DND-41 (cell line): ENCODE measurements around the gene SRSF9.

Experiments used
- ATAC-seq: fragments of 200-7000 bp; cut with Tn5 transposase; 3 replicates; pipeline ENCODE4 v1.9.1; 2021; ENCODE audit warnings: low read depth; ENCODE audit not compliant: insufficient read depth
- DNase-seq: peaks from one replicate; pipeline ENCODE4 v3.0.0-alpha.2; 2020
- H2AFZ ChIP-seq: 2 replicates; pipeline ENCODE4 v1.6.0; 2012; ENCODE audit warnings: low read depth, low read length
- H3K27ac ChIP-seq: 2 replicates; pipeline ENCODE4 v1.5.1; 2012; ENCODE audit warnings: low read length, inconsistent platforms
- H3K27me3 ChIP-seq: fragments of 200-600 bp; sonication (generic); 2 replicates; pipeline ENCODE4 v1.6.0; 2012; ENCODE audit warnings: low read length, mild to moderate bottlenecking, inconsistent platforms; ENCODE audit not compliant: insufficient read depth, poor library complexity
- H3K36me3 ChIP-seq: 2 replicates; pipeline ENCODE4 v1.5.1; 2012; ENCODE audit warnings: low read length, inconsistent platforms; ENCODE audit not compliant: insufficient read depth
- H3K4me1 ChIP-seq: 2 replicates; pipeline ENCODE4 v1.5.1; 2012; ENCODE audit warnings: mild to moderate bottlenecking, low read length; ENCODE audit not compliant: insufficient read depth
- H3K4me2 ChIP-seq: 2 replicates; pipeline ENCODE4 v1.6.0; 2012; ENCODE audit warnings: mild to moderate bottlenecking, moderate library complexity, low read length, inconsistent platforms; ENCODE audit not compliant: insufficient read depth
- H3K4me3 ChIP-seq, 2 experiments: fragments of 200-600 bp in 1 of 2; shearing (Covaris generic) in 1 of 2; 2 replicates each; pipeline ENCODE4 v1.5.1; 2012 to 2016; ENCODE audit warnings: inconsistent platforms in 2 of 2, low read length in 2 of 2, mild to moderate bottlenecking in 2 of 2, low read depth in 1 of 2, moderate library complexity in 1 of 2
- H3K79me2 ChIP-seq: 2 replicates; pipeline ENCODE4 v1.6.0; 2012; ENCODE audit warnings: low read length, inconsistent platforms; ENCODE audit not compliant: insufficient read depth
- H3K9ac ChIP-seq: 2 replicates; pipeline ENCODE4 v1.6.0; 2012; ENCODE audit warnings: low read depth, mild to moderate bottlenecking, inconsistent platforms, low read length, moderate library complexity
- H3K9me3 ChIP-seq: 2 replicates; pipeline ENCODE4 v1.5.1; 2012; ENCODE audit warnings: low read length, moderate library complexity, mild to moderate bottlenecking, inconsistent platforms; ENCODE audit not compliant: insufficient read depth, severe bottlenecking
- H4K20me1 ChIP-seq: 2 replicates; pipeline ENCODE4 v1.6.0; 2012; ENCODE audit warnings: low read length; ENCODE audit not compliant: insufficient read depth
- EZH2 ChIP-seq: IDR thresholded peaks from 3 replicates; pipeline ENCODE4 v1.6.1; 2012; ENCODE audit warnings: borderline replicate concordance, low read depth, mild to moderate bottlenecking, moderate library complexity, low read length, inconsistent platforms; ENCODE audit not compliant: severe bottlenecking
- TF ChIP-seq, protein P1 (sequence below): IDR thresholded peaks from 2 replicates; pipeline ENCODE4 v1.5.1; 2012; ENCODE audit warnings: borderline replicate concordance, low read length, moderate library complexity, mild to moderate bottlenecking; ENCODE audit not compliant: poor library complexity, severe bottlenecking; ENCODE audit errors: extremely low read depth

SRSF9 gene

DNA sequence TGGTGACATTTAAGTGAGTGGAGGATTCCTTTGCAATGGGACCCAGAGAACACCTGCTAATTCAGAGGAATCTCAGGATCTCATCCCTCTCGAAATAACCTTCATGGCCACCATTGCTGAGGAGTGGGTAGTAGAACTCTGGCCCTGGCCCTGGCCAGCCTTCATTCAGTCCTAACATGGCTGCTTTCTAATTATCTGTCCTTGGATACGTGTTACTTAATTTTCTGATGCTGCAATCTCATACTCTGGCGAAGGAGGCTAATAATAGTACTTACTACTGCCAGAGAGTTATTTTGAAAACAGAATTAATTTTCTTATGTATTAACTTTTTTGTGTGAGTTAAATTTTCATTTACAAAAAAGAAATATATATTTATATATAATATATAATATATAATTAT lies 43.8 kb downstream of the SRSF9 start:
- Histone ChIP-seq H3K4me2 (no peak overlapping the region), H3K36me3 (no peaks in the 10 kb centered on the region), H3K4me3 (no peak overlapping the region), H3K27me3 (no peaks in the 10 kb centered on the region), H3K9me3 (no peaks in the 10 kb centered on the region), H3K79me2 (no peaks in the 10 kb centered on the region), H2AFZ (no peak overlapping the region), H3K4me1 (no peaks in the 10 kb centered on the region), H4K20me1 (no peaks in the 10 kb centered on the region), H3K9ac (no peak overlapping the region), H3K27ac (no peak overlapping the region)
- ATAC-seq (no peak), DNase-seq (no peak)
- TF ChIP-seq, protein P1, sequence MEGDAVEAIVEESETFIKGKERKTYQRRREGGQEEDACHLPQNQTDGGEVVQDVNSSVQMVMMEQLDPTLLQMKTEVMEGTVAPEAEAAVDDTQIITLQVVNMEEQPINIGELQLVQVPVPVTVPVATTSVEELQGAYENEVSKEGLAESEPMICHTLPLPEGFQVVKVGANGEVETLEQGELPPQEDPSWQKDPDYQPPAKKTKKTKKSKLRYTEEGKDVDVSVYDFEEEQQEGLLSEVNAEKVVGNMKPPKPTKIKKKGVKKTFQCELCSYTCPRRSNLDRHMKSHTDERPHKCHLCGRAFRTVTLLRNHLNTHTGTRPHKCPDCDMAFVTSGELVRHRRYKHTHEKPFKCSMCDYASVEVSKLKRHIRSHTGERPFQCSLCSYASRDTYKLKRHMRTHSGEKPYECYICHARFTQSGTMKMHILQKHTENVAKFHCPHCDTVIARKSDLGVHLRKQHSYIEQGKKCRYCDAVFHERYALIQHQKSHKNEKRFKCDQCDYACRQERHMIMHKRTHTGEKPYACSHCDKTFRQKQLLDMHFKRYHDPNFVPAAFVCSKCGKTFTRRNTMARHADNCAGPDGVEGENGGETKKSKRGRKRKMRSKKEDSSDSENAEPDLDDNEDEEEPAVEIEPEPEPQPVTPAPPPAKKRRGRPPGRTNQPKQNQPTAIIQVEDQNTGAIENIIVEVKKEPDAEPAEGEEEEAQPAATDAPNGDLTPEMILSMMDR: no peak
- TF ChIP-seq EZH2: no peak

DNA sequence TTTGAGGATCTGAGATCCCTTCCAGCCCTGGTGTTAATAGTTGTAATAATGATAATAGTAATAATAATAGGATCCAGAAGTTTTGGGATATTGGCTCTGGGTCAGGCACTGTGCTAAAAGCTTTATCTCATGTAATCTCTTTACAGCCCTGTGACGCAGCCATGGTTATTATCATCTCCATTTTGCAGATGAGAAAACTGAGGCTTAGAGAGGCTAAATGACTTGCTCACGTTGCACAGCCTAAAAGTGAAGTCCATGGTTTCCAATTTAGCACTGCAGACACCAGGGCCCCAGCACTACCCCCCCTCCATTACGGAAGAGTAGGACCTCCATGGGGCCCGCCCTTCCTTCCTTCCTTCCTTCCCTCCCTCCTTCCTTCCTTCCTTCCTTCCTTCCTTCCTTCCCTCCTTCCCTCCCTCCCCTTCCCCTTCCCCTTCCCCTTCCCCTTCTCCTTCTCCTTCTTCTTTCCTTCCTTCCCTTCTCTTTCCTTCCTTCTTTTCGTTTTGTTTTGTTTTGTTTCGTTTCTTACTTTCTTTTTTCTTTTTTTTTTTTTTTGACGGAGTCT lies 46.6 kb downstream of the SRSF9 start:
- H3K4me1 ChIP-seq: no peaks in the 10 kb centered on the region
- no peaks in the 10 kb centered on the region for H4K20me1 ChIP-seq
- no peak for TF ChIP-seq EZH2
- TF ChIP-seq, protein P1: no peak
- H2AFZ ChIP-seq: no peak overlapping the region
- DNase-seq (no peak), ATAC-seq (no peak)
- H3K4me3 ChIP-seq: no peak overlapping the region
- H3K27me3 ChIP-seq: no peaks in the 10 kb centered on the region
- no peak overlapping the region for H3K4me2 ChIP-seq
- no peak overlapping the region for H3K9ac ChIP-seq
- H3K27ac ChIP-seq: no peak overlapping the region
- no peaks in the 10 kb centered on the region for H3K9me3 ChIP-seq
- H3K36me3 ChIP-seq: no peaks in the 10 kb centered on the region
- no peaks in the 10 kb centered on the region for H3K79me2 ChIP-seq

DNA sequence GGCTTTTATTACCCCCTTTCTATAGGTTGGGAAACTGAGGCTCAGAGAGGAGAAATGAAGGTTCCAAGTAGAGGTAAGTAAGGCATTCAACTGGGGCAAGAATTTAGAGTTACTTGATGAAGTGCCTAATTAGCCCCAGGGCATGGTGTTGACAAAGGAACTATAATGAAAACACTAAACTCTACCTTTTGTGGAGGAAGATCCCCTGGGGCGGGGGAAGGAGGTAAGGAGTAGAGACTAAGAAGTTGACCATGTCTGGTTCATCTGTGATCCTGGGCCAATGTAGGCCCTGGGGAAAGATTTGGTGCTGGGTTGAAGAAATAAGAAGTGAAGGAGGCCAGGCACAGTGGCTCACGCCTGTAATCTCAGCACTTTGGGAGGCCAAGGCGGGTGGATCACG lies 47.8 kb downstream of the SRSF9 start:
- Histone ChIP-seq H3K4me2 (no peak overlapping the region), H4K20me1 (no peaks in the 10 kb centered on the region), H3K4me1 (no peaks in the 10 kb centered on the region), H2AFZ (no peak overlapping the region), H3K9me3 (no peaks in the 10 kb centered on the region), H3K4me3 (no peak overlapping the region), H3K79me2 (no peaks in the 10 kb centered on the region), H3K9ac (no peak overlapping the region), H3K27me3 (no peaks in the 10 kb centered on the region), H3K27ac (no peak overlapping the region), H3K36me3 (no peaks in the 10 kb centered on the region)
- TF ChIP-seq, protein P1: no peak
- TF ChIP-seq EZH2: no peak
- no peak for ATAC-seq
- no peak for DNase-seq

DNA sequence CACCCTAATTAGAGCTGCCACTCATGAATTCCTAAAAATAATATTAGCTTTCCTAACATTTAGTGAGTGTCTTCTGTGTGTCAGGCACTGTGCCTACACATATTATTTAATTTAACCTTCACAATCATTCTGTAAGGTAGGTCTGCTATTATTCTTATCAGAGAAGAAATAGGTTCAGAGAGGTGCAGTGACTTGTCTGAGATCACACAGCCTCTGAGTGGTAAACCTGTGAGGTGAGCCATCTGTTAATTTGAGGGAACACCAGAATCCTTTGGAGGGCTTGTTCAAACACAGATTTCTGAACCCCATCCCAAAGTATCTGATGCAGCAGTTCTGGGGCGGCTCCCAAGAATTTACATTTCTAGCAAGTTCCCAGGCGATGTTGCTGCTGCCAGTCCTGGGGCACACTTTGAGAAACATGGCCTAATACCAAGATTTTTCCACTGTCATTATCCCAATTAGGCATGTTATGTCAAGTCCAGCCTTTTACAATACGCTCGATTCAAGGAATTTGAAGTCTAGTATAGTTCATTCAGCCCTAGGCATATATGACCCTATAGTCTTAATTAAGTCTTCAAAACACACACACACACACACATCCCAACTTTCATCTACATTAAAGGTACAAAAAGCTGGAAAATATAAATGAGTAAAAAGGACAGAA lies 51.5 kb downstream of the SRSF9 start:
- DNase-seq (no peak), ATAC-seq (no peak)
- H3K79me2 ChIP-seq: no peaks in the 10 kb centered on the region
- H3K4me3 ChIP-seq: no peak overlapping the region
- H3K9me3 ChIP-seq: no peaks in the 10 kb centered on the region
- H4K20me1 ChIP-seq: no peaks in the 10 kb centered on the region
- H2AFZ ChIP-seq: no peak overlapping the region
- TF ChIP-seq EZH2: no peak
- TF ChIP-seq, protein P1: no peak
- H3K27me3 ChIP-seq: no peaks in the 10 kb centered on the region
- H3K36me3 ChIP-seq: no peaks in the 10 kb centered on the region
- no peak overlapping the region for H3K27ac ChIP-seq
- H3K4me2 ChIP-seq: no peak overlapping the region
- H3K9ac ChIP-seq: no peak overlapping the region
- H3K4me1 ChIP-seq: no peaks in the 10 kb centered on the region
